ENCODE data around the gene PLCL1.
"Not testable (repeated sequence)": the region's sequence is repeated elsewhere in the genome, so short reads cannot be mapped to it uniquely, and the experiment has no call there.

Gene PLCL1

DNA sequence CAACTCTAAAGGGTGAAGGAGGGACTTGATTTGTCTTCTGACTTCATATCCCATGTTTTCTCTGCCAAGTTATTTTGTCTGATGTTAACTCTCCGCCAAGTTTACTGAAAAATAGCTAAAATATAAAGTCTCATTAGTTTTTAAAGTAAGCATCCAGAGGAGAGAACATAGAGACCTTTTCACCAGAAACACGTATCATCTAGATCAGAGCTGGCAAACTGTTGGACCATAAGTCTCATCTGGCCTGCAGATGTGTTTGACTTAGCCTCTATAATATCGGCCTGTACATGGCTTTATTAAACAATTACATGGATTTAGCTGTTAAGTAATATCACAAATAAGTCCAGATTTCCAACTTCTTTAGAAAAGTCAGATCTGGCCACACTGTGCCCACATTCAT, 182.6 kb downstream of the PLCL1 start:
- in situ Hi-C loops (cut with MboI; ENCODE audit: low sequenced_read_pairs) = no loop called here

- in situ Hi-C loops (cut with MboI; ENCODE audit: low sequenced_read_pairs) = no loop called here
These were observed 186.0 kb downstream of the PLCL1 start for GRCh38 chr2:197990356-197990755.

DNA sequence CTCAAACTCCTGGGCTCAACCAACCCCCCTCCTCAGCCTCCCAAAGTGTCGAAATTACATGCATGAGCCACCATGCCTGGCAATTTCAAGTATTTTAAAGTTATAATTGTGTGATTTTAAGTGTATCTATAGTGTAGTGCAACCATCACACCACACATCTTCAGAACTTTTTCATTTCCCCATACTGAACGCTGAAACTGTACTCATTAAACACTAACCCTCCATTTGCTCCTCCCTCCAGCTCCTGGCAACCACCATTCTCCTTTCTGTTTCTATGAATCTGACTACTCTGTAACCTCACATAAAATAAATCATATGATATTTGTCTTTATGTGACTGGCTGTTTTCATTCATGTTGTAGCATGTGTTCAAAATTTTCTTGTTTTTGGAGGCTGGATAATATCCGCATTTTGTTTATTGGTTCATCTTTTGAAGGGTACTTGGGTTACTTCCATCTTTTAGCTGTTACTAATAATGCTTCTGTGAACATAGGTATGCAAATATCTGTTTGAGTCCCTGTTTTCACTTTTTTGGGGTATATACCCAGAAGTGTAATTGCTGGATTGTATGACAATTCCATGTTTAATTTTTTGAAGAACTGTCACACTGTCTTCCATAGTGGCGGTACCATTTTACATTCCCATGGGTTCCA, 188.2 kb downstream of the PLCL1 start:
- in situ Hi-C loops (cut with MboI; ENCODE audit: low sequenced_read_pairs) = no loop called here

- in situ Hi-C loops (cut with MboI; ENCODE audit: low sequenced_read_pairs) = no loop called here
These were observed 189.0 kb downstream of the PLCL1 start for GRCh38 chr2:197993363-197993762.

- in situ Hi-C loops (cut with MboI; ENCODE audit: low sequenced_read_pairs) = no loop called here
These were observed 189.4 kb downstream of the PLCL1 start for GRCh38 chr2:197993830-197994229.

DNA sequence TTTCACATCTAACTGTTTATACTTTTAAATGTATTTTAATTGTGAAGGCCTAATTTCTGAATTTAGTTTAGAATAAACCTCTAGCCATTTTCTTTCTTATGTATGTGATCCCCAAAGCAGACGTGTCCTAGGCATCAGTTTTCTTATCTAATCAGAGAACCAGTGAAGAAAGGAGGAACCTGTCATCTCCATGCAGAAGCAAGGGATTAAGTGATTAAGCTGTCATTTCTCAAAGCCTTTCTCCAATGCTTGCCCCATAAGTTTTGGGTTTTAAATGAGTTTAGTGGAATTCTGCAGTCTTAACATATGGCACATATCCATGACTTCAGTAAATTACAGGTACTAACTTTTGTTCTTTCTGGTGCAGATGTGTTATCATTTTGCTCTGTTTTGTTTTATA, 190.4 kb downstream of the PLCL1 start:
- in situ Hi-C loops (cut with MboI; ENCODE audit: low sequenced_read_pairs) = no loop called here

GRCh38 chr2:197996583-197996982, 192.2 kb downstream of the PLCL1 start:
- in situ Hi-C loops (cut with MboI; ENCODE audit: low sequenced_read_pairs) = no loop called here

DNA sequence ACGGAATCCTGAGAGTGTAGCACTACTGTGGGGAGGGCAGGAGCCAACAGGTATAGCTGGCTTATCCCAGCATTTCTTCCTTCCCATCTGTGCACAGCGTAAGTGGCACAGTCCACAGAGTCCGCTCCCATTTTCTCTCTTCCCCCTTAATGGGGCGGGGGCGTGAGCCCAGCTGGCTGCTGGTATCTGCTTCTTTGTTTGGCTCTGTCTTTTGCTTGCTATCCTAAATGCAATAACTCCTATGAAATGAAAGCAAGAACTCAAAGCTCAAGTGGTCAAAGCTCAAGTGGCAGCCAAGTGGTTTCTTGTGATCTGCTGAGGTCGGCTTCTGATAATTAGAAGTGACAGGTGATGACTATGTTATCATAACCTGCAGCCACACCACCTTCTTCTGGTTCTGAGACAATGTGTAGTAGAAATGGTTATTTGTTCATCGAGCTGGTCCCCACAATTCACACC, 192.7 kb downstream of the PLCL1 start:
- in situ Hi-C loops (cut with MboI; ENCODE audit: low sequenced_read_pairs) = no loop called here

- in situ Hi-C loops (cut with MboI; ENCODE audit: low sequenced_read_pairs) = no loop called here
These were observed 194.3 kb downstream of the PLCL1 start for GRCh38 chr2:197998702-197999101.

- in situ Hi-C loops (cut with MboI; ENCODE audit: low sequenced_read_pairs) = no loop called here
These were observed 196.0 kb downstream of the PLCL1 start for GRCh38 chr2:198000417-198000816.

GRCh38 chr2:198004173-198004572, 199.8 kb downstream of the PLCL1 start:
- in situ Hi-C loops (cut with MboI; ENCODE audit: low sequenced_read_pairs) = no loop called here

DNA sequence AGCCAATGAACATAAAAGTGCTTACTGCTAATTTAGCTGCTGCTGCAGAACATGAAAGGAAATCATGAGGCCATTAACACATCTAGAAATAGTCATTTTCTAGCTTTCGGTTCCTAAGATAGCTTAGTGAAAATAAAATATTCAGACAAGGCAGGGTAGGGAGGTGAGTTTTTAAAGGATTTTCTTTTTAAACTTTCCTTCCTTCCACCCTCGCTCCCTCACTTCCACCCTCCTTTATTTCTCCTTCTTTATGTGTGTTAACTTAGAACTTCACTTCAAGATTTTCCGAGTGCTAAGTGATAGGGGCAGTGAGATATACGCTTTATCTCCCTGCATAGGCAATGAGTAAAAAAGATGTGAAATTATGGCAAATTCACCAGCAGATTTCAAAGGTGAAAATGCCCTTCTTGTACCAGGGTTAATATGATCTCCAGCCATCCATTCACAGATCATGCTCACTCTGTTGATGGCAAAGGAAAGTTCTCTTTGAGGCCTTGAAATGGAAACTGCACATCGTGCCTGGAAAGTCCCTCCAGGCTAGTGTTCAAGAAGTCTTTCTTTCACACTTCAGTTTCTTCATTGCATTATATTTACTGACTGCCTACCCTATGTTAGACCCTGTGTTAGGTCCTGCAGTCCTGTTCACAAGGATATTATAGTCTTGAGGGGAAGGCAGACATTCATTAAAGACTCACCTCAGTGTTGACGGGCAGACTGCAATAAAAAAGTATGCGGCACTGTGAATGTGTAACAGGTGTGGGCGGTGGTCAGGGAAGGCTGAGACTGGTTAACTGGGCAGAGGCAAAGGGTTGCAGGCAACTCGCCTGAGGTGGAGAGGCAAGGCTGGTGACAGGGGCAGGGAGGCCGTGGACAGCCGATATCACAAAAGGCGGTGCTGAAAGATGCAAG, 200.8 kb downstream of the PLCL1 start:
- in situ Hi-C loops (cut with MboI; ENCODE audit: low sequenced_read_pairs) = no loop called here

DNA sequence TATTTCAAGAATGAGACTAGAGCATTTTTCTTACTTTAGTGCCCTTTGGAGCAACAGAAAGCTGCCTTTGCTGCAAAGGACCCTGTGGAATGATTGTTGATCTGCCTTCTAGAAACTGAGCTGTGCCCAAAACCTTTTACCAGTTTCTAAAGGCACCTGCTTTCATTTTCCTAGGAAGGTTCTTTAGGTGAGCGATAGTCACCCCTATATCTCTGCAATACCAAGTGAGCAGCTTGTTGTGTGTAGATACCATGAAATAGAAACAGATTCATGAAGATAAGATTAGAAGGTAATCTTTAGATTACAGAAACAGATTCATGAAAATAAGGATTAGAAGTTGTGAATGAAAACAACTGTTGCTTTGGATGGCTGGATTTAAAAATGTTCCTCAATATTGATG, 202.3 kb downstream of the PLCL1 start:
- in situ Hi-C loops (cut with MboI; ENCODE audit: low sequenced_read_pairs) = no loop called here

GRCh38 chr2:198008230-198008629, 203.8 kb downstream of the PLCL1 start:
- in situ Hi-C loops (cut with MboI; ENCODE audit: low sequenced_read_pairs) = no loop called here

GRCh38 chr2:198012025-198012424, 207.6 kb downstream of the PLCL1 start:
- in situ Hi-C loops (cut with MboI; ENCODE audit: low sequenced_read_pairs) = no loop called here

GRCh38 chr2:198016243-198016642, 211.8 kb downstream of the PLCL1 start:
- in situ Hi-C loops (cut with MboI; ENCODE audit: low sequenced_read_pairs) = no loop called here

- in situ Hi-C loops (cut with MboI; ENCODE audit: low sequenced_read_pairs) = no loop called here
These were observed 212.7 kb downstream of the PLCL1 start for GRCh38 chr2:198017068-198017467.

GRCh38 chr2:198028955-198029354, 224.6 kb downstream of the PLCL1 start:
- in situ Hi-C loops (cut with MboI; ENCODE audit: low sequenced_read_pairs) = no loop called here

DNA sequence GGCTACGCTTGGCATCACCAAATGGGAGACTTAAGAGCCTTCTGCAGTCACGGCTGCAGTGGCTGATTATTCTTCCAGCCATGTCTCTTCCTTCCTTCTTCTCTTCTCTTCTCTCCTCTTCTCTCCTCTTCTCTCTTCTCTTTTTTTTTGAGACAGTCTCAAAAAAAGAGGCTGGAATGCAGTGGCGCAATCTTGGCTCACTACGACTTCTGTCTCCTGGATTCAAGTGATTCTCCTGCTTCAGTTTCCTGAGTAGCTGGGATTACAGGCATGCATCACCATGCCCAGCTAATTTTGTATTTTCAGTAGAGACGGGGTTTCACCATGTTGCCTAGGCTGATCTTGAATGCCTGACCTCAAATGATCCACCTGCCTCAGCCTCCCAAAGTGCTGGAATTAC, 225.2 kb downstream of the PLCL1 start:
- in situ Hi-C loops (cut with MboI; ENCODE audit: low sequenced_read_pairs) = not testable (repeated sequence)

DNA sequence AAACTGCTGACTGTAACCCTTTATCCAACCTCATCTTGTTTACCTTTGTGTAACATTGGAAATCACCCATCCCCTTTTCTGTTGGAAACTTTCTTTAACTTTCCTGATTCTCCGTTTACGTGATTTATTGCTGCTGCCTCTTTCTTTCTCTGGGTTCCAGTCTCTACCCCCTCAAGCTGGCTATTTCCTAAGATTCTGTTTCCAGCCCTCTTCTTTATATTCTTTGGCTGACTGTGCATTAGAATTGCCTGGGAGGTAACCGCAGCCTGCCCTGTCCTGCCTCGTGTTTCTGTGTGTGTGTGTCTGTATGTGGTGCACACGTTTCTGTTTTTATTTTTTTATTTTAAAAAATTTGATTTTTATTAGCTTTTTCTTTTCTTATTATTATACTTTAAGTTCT, 229.2 kb downstream of the PLCL1 start:
- in situ Hi-C loops (cut with MboI; ENCODE audit: low sequenced_read_pairs) = no loop called here

- in situ Hi-C loops (cut with MboI; ENCODE audit: low sequenced_read_pairs) = no loop called here
These were observed 231.9 kb downstream of the PLCL1 start for GRCh38 chr2:198036029-198036879.
